Activated naive CD4-positive, alpha-beta T cell treated with anti-CD3 and anti-CD28 coated beads for 36 hours (primary cell): ENCODE measurements around the gene AADAT. TPM values are rescaled to one million over a fixed set of nuclear protein-coding genes. Genes with fewer than 3 reads are reported as not detected.
"Not testable (repeated sequence)": the region's sequence is repeated elsewhere in the genome, so short reads cannot be mapped to it uniquely, and the experiment has no call there.

Source experiments
- CTCF ChIA-PET: fragments of 350-600 bp; sonication (Branson Sonifier 250); formaldehyde crosslinking; loops from one replicate; lab custom pipeline; 2021; ENCODE audit warnings: antibody characterized with exemption; lab: Charles Lee
- DNase-seq: peaks from one replicate; pipeline ENCODE4 v3.0.0-alpha.2; 2020
- H3K27ac Mint-ChIP-seq: one replicate; pipeline ENCODE4 v1.8.0; 2021; ENCODE audit warnings: mild to moderate bottlenecking, mixed read lengths
- H3K27me3 Mint-ChIP-seq: one replicate; pipeline ENCODE4 v1.8.0; 2021; ENCODE audit warnings: low read depth, mixed read lengths
- H3K36me3 Mint-ChIP-seq: one replicate; pipeline ENCODE4 v1.8.0; 2021; ENCODE audit warnings: low read depth, mixed read lengths
- H3K4me1 Mint-ChIP-seq: one replicate; pipeline ENCODE4 v1.8.0; 2021; ENCODE audit warnings: low read depth, mixed read lengths
- H3K4me3 Mint-ChIP-seq: one replicate; pipeline ENCODE4 v1.8.0; 2021; ENCODE audit warnings: mild to moderate bottlenecking, moderate library complexity, mixed read lengths
- H3K9me3 Mint-ChIP-seq: one replicate; pipeline ENCODE4 v1.8.0; 2021; ENCODE audit warnings: mixed read lengths
- intact Hi-C: fragments of 100-400 bp; cut with micrococcal nuclease; formaldehyde crosslinking; loops from one replicate; pipeline ENCODE4 v1.15.1; 2023
- total RNA-seq, 2 experiments: library from RNA; stranded (reverse); gene quantifications; one replicate each; pipeline ENCODE4 v1.2.3, GENCODE V29; 2021

The AADAT gene
- not detected for total RNA-seq

GRCh38 chr4:170089668-170090351, at the start of gene AADAT:
Gene AADAT (minus strand): TSS chr4:170089956. CDS start chr4:170089690, 266 bp downstream.
- H3K36me3 Mint-ChIP-seq, result no peaks in the 10 kb centered on the region
- no peak within 1 kb of the TSS for H3K27ac Mint-ChIP-seq
- intact Hi-C loops, result loop anchor here (1.0 to 2.0 kb wide), 2 partner anchors 280 to 477 kb away; partner anchors contain the start of gene NEK1
- CTCF ChIA-PET, result interaction anchor here (1.1 to 2.2 kb wide), 2 partner anchors 20 to 280 kb away, joined by 3 to 8 read pairs; no protein-coding TSS in a partner anchor
- peak within 1 kb of the TSS; percentile 61 for H3K4me3 Mint-ChIP-seq
- H3K27me3 Mint-ChIP-seq, result peaks cover 47% of the 10 kb centered on the region
- H3K9me3 Mint-ChIP-seq, result no peaks in the 10 kb centered on the region
- peak; percentile 27 for DNase-seq
- peaks cover 13% of the 10 kb centered on the region for H3K4me1 Mint-ChIP-seq

GRCh38 chr4:170138580-170139194, 48.9 kb upstream of the AADAT start:
- Mint-ChIP-seq H3K27me3 (peaks cover 8% of the 10 kb centered on the region), H3K36me3 (no peaks in the 10 kb centered on the region), H3K4me3 (no peak overlapping the region), H3K9me3 (no peaks in the 10 kb centered on the region), H3K27ac (no peak overlapping the region), H3K4me1 (peaks cover 4% of the 10 kb centered on the region)
- CTCF ChIA-PET, result interaction anchor here (1.0 to 2.2 kb wide), 2 partner anchors 20 to 121 kb away, joined by 3 to 12 read pairs; no protein-coding TSS in a partner anchor
- intact Hi-C loops, result loop anchor here (1.0 to 10.0 kb wide), 3 partner anchors 121 to 714 kb away; no protein-coding TSS in a partner anchor
- DNase-seq, result peak; percentile 83

- no peak overlapping the region for H3K27ac Mint-ChIP-seq
- peaks cover 5% of the 10 kb centered on the region for H3K9me3 Mint-ChIP-seq
- CTCF ChIA-PET, result interaction anchor here (0.9 to 2.2 kb wide), 4 partner anchors 9 to 122 kb away, joined by 3 to 12 read pairs (median 3); no protein-coding TSS in a partner anchor
- intact Hi-C loops, result loop anchor here (1.0 to 10.0 kb wide), 3 partner anchors 121 to 715 kb away; no protein-coding TSS in a partner anchor
- peaks cover 8% of the 10 kb centered on the region for H3K27me3 Mint-ChIP-seq
- no peak for DNase-seq
- H3K4me3 Mint-ChIP-seq, result no peak overlapping the region
- H3K4me1 Mint-ChIP-seq, result peaks cover 4% of the 10 kb centered on the region
- H3K36me3 Mint-ChIP-seq, result no peaks in the 10 kb centered on the region
These were observed 48.2 kb upstream of the AADAT start for GRCh38 chr4:170137927-170138326.

- H3K36me3 Mint-ChIP-seq, result no peaks in the 10 kb centered on the region
- no peak for DNase-seq
- H3K4me1 Mint-ChIP-seq, result peaks cover 4% of the 10 kb centered on the region
- no peak overlapping the region for H3K4me3 Mint-ChIP-seq
- H3K27ac Mint-ChIP-seq, result no peak overlapping the region
- intact Hi-C loops, result loop anchor here (10.0 kb wide), 1 partner anchor 237 kb away; no protein-coding TSS in a partner anchor
- peaks cover 8% of the 10 kb centered on the region for H3K27me3 Mint-ChIP-seq
- CTCF ChIA-PET, result interaction anchor here (0.9 to 2.2 kb wide), 4 partner anchors 8 to 122 kb away, joined by 3 to 12 read pairs (median 3); no protein-coding TSS in a partner anchor
- H3K9me3 Mint-ChIP-seq, result peaks cover 5% of the 10 kb centered on the region
These were observed 47.7 kb upstream of the AADAT start for GRCh38 chr4:170137466-170137865.

- Mint-ChIP-seq H3K9me3 (peaks cover 5% of the 10 kb centered on the region), H3K4me1 (peaks cover 4% of the 10 kb centered on the region), H3K36me3 (no peaks in the 10 kb centered on the region), H3K27me3 (peaks cover 9% of the 10 kb centered on the region), H3K4me3 (no peak overlapping the region), H3K27ac (no peak overlapping the region)
- CTCF ChIA-PET, result no interaction called here
- intact Hi-C loops, result loop anchor here (10.0 kb wide), 1 partner anchor 240 kb away; no protein-coding TSS in a partner anchor
- DNase-seq, result no peak
These were observed 45.1 kb upstream of the AADAT start for GRCh38 chr4:170134821-170135220.

- Mint-ChIP-seq H3K27ac (no peak overlapping the region), H3K9me3 (peaks cover 3% of the 10 kb centered on the region), H3K27me3 (peaks cover 2% of the 10 kb centered on the region), H3K4me3 (no peak overlapping the region), H3K4me1 (no peaks in the 10 kb centered on the region), H3K36me3 (no peaks in the 10 kb centered on the region)
- intact Hi-C loops, result no loop called here
- CTCF ChIA-PET, result interaction anchor here (0.9 kb wide), 1 partner anchor 9 kb away, joined by 3 read pairs; no protein-coding TSS in a partner anchor
- no peak for DNase-seq
These were observed 38.6 kb upstream of the AADAT start for GRCh38 chr4:170128219-170128804.

GRCh38 chr4:170127758-170128157, 38.0 kb upstream of the AADAT start:
- intact Hi-C loops, result no loop called here
- no peak for DNase-seq
- Mint-ChIP-seq H3K4me1 (no peaks in the 10 kb centered on the region), H3K27me3 (peaks cover 2% of the 10 kb centered on the region), H3K36me3 (no peaks in the 10 kb centered on the region), H3K9me3 (no peaks in the 10 kb centered on the region), H3K27ac (no peak overlapping the region), H3K4me3 (no peak overlapping the region)
- CTCF ChIA-PET, result no interaction called here

- no peaks in the 10 kb centered on the region for H3K27me3 Mint-ChIP-seq
- CTCF ChIA-PET, result no interaction called here
- no peaks in the 10 kb centered on the region for H3K36me3 Mint-ChIP-seq
- no peak overlapping the region for H3K27ac Mint-ChIP-seq
- no peaks in the 10 kb centered on the region for H3K9me3 Mint-ChIP-seq
- no peak overlapping the region for H3K4me3 Mint-ChIP-seq
- no peaks in the 10 kb centered on the region for H3K4me1 Mint-ChIP-seq
- DNase-seq, result no peak
- intact Hi-C loops, result no loop called here
These were observed 34.6 kb upstream of the AADAT start for GRCh38 chr4:170124406-170124805.

- intact Hi-C loops, result no loop called here
- Mint-ChIP-seq H3K4me1 (no peaks in the 10 kb centered on the region), H3K27me3 (peaks cover 10% of the 10 kb centered on the region), H3K27ac (no peak overlapping the region), H3K36me3 (no peaks in the 10 kb centered on the region), H3K9me3 (no peaks in the 10 kb centered on the region), H3K4me3 (no peak overlapping the region)
- DNase-seq, result no peak
- CTCF ChIA-PET, result no interaction called here
These were observed 32.5 kb upstream of the AADAT start for GRCh38 chr4:170122252-170122651.

GRCh38 chr4:170114636-170115035, 24.9 kb upstream of the AADAT start:
- Mint-ChIP-seq H3K4me1 (no peaks in the 10 kb centered on the region), H3K27me3 (peaks cover 17% of the 10 kb centered on the region), H3K27ac (no peak overlapping the region), H3K4me3 (no peak overlapping the region), H3K9me3 (no peaks in the 10 kb centered on the region), H3K36me3 (no peaks in the 10 kb centered on the region)
- CTCF ChIA-PET, result no interaction called here
- no peak for DNase-seq
- intact Hi-C loops, result no loop called here

GRCh38 chr4:170114183-170114582, 24.4 kb upstream of the AADAT start:
- H3K9me3 Mint-ChIP-seq, CTCF ChIA-PET, H3K27ac Mint-ChIP-seq, DNase-seq, H3K4me1 Mint-ChIP-seq, H3K36me3 Mint-ChIP-seq, H3K4me3 Mint-ChIP-seq, intact Hi-C loops: not testable (repeated sequence)
- H3K27me3 Mint-ChIP-seq, result peaks cover 19% of the 10 kb centered on the region

- no peak for DNase-seq
- H3K27ac Mint-ChIP-seq, result no peak overlapping the region
- H3K27me3 Mint-ChIP-seq, result peaks cover 8% of the 10 kb centered on the region
- H3K4me3 Mint-ChIP-seq, result no peak overlapping the region
- H3K9me3 Mint-ChIP-seq, result no peaks in the 10 kb centered on the region
- H3K4me1 Mint-ChIP-seq, result no peaks in the 10 kb centered on the region
- CTCF ChIA-PET, result no interaction called here
- H3K36me3 Mint-ChIP-seq, result no peaks in the 10 kb centered on the region
- intact Hi-C loops, result no loop called here
These were observed 21.8 kb upstream of the AADAT start for GRCh38 chr4:170111546-170111945.
